ENCODE data around the gene PDLIM1.

- no peak for TF ChIP-seq CTCF (IDR thresholded peaks at IDR 0.05)
- no peak for TF ChIP-seq POLR2A (IDR thresholded peaks at IDR 0.05)
- TF ChIP-seq POLR2AphosphoS5 (IDR thresholded peaks at IDR 0.05), result no peak
Measured at GRCh38 chr10:95229724-95230627, 60.8 kb downstream of the PDLIM1 start.
